Measurements from ENCODE around the gene SLC38A4.

Gene SLC38A4

GRCh38 chr12:46763230-46763629 lies 62.6 kb downstream of the SLC38A4 start:
- peaks cover 5% of the 10 kb centered on the region for H3K36me3 ChIP-seq (replicated peaks; ENCODE audit: low read depth, low read length)
- no peak overlapping the region for H2AFZ ChIP-seq (ENCODE audit: low read depth, low read length)
- no peaks in the 10 kb centered on the region for H4K20me1 ChIP-seq (ENCODE audit: insufficient read depth, low read length)
- no peak for TF ChIP-seq CTCF (IDR thresholded peaks at IDR 0.05; ENCODE audit: low read depth, low read length)
- no peak for TF ChIP-seq EZH2phosphoT487 (IDR thresholded peaks at IDR 0.05; ENCODE audit: low read depth)
- no peak overlapping the region for H3K27ac ChIP-seq (ENCODE audit: low read length)
- H3K4me3 ChIP-seq (ENCODE audit: low read length) = no peak overlapping the region
- no peak overlapping the region for H3K9ac ChIP-seq (ENCODE audit: low read length)
- H3K4me2 ChIP-seq (ENCODE audit: low read length) = no peak overlapping the region
- H3K9me3 ChIP-seq (ENCODE audit: insufficient read depth, low read length) = peaks cover 6% of the 10 kb centered on the region; the same call in 1 of the 2 replicates
- H3K27me3 ChIP-seq (ENCODE audit: low read depth, low read length) = no peaks in the 10 kb centered on the region
- no peaks in the 10 kb centered on the region for H3K79me2 ChIP-seq (ENCODE audit: low read length)
- peaks cover 19% of the 10 kb centered on the region for H3K4me1 ChIP-seq (ENCODE audit: low read length)

DNA sequence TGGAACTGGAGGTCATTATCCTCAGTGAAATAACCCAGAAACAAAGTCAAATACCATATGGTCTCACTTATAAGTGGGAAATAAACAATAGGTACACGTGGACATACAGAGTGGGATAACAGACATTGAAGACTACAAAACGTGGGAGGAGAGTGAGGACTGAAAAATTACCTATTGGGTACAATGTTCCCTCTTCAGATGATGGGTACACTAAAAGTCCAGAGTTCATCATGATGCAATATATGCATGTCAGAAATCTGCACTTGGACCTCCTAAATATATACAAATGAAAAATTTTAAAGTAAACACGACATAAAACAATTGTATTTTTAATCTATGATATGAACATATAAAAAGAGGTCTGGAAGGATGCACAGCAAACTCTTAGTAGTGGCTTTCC lies 71.2 kb downstream of the SLC38A4 start:
- H3K79me2 ChIP-seq (ENCODE audit: low read length) = no peaks in the 10 kb centered on the region
- no peaks in the 10 kb centered on the region for H3K9me3 ChIP-seq (ENCODE audit: insufficient read depth, low read length)
- H3K4me2 ChIP-seq (ENCODE audit: low read length) = no peak overlapping the region
- H2AFZ ChIP-seq (ENCODE audit: low read depth, low read length) = no peak overlapping the region
- TF ChIP-seq EZH2phosphoT487 (IDR thresholded peaks at IDR 0.05; ENCODE audit: low read depth) (no peak), CTCF (IDR thresholded peaks at IDR 0.05; ENCODE audit: low read depth, low read length) (no peak)
- no peak overlapping the region for H3K4me3 ChIP-seq (ENCODE audit: low read length)
- H4K20me1 ChIP-seq (ENCODE audit: insufficient read depth, low read length) = no peaks in the 10 kb centered on the region
- no peak overlapping the region for H3K27ac ChIP-seq (ENCODE audit: low read length)
- peaks cover 9% of the 10 kb centered on the region for H3K4me1 ChIP-seq (ENCODE audit: low read length)
- no peak overlapping the region for H3K9ac ChIP-seq (ENCODE audit: low read length)
- H3K36me3 ChIP-seq (replicated peaks; ENCODE audit: low read depth, low read length) = no peaks in the 10 kb centered on the region
- no peaks in the 10 kb centered on the region for H3K27me3 ChIP-seq (ENCODE audit: low read depth, low read length)

GRCh38 chr12:46752396-46752795 lies 73.4 kb downstream of the SLC38A4 start:
- H2AFZ ChIP-seq (ENCODE audit: low read depth, low read length) = no peak overlapping the region
- H3K36me3 ChIP-seq (replicated peaks; ENCODE audit: low read depth, low read length) = no peaks in the 10 kb centered on the region
- peaks cover 9% of the 10 kb centered on the region for H3K4me1 ChIP-seq (ENCODE audit: low read length)
- H3K27me3 ChIP-seq (ENCODE audit: low read depth, low read length) = no peaks in the 10 kb centered on the region
- H3K27ac ChIP-seq (ENCODE audit: low read length) = no peak overlapping the region
- H4K20me1 ChIP-seq (ENCODE audit: insufficient read depth, low read length) = no peaks in the 10 kb centered on the region
- H3K9ac ChIP-seq (ENCODE audit: low read length) = no peak overlapping the region
- no peak for TF ChIP-seq CTCF (IDR thresholded peaks at IDR 0.05; ENCODE audit: low read depth, low read length)
- no peak for TF ChIP-seq EZH2phosphoT487 (IDR thresholded peaks at IDR 0.05; ENCODE audit: low read depth)
- no peak overlapping the region for H3K4me2 ChIP-seq (ENCODE audit: low read length)
- H3K9me3 ChIP-seq (ENCODE audit: insufficient read depth, low read length) = no peaks in the 10 kb centered on the region
- no peak overlapping the region for H3K4me3 ChIP-seq (ENCODE audit: low read length)
- H3K79me2 ChIP-seq (ENCODE audit: low read length) = no peaks in the 10 kb centered on the region

- H2AFZ ChIP-seq (ENCODE audit: low read depth, low read length) = no peak overlapping the region
- no peaks in the 10 kb centered on the region for H3K36me3 ChIP-seq (replicated peaks; ENCODE audit: low read depth, low read length)
- no peak overlapping the region for H3K9ac ChIP-seq (ENCODE audit: low read length)
- no peaks in the 10 kb centered on the region for H4K20me1 ChIP-seq (ENCODE audit: insufficient read depth, low read length)
- no peak for TF ChIP-seq CTCF (IDR thresholded peaks at IDR 0.05; ENCODE audit: low read depth, low read length)
- no peak for TF ChIP-seq EZH2phosphoT487 (IDR thresholded peaks at IDR 0.05; ENCODE audit: low read depth)
- H3K79me2 ChIP-seq (ENCODE audit: low read length) = no peaks in the 10 kb centered on the region
- no peaks in the 10 kb centered on the region for H3K9me3 ChIP-seq (ENCODE audit: insufficient read depth, low read length)
- no peak overlapping the region for H3K4me2 ChIP-seq (ENCODE audit: low read length)
- no peak overlapping the region for H3K4me3 ChIP-seq (ENCODE audit: low read length)
- no peaks in the 10 kb centered on the region for H3K27me3 ChIP-seq (ENCODE audit: low read depth, low read length)
- no peak overlapping the region for H3K27ac ChIP-seq (ENCODE audit: low read length)
- peaks cover 9% of the 10 kb centered on the region for H3K4me1 ChIP-seq (ENCODE audit: low read length)
Measured at GRCh38 chr12:46751173-46751572, 74.6 kb downstream of the SLC38A4 start.
